GM23338 (cell line): Measurements from ENCODE around the gene PDLIM5.

Experiments used
- CREB1 ChIP-seq: fragments of 250-450 bp; sonication (Bioruptor Pico); IDR thresholded peaks from 2 replicates; pipeline ENCODE4 v1.5.0; 2020; ENCODE audit warnings: low read depth, mild to moderate bottlenecking, moderate library complexity
- EZH2 ChIP-seq: fragments of 200-600 bp; sonication (generic); IDR thresholded peaks from one replicate; pipeline ENCODE4 v1.8.0; 2017; ENCODE audit warnings: antibody characterized with exemption, mild to moderate bottlenecking, low read depth; ENCODE audit not compliant: unreplicated experiment
- EZH2phosphoT487 ChIP-seq: fragments of 200-600 bp; sonication (generic); IDR thresholded peaks from one replicate; pipeline ENCODE4 v1.8.1; 2018; ENCODE audit warnings: antibody characterized with exemption; ENCODE audit not compliant: unreplicated experiment
- JUNB ChIP-seq: IDR thresholded peaks from one replicate; pipeline ENCODE4 v1.6.1; 2016; ENCODE audit warnings: antibody characterized with exemption; ENCODE audit not compliant: unreplicated experiment
- NANOG ChIP-seq: IDR thresholded peaks from 2 replicates; pipeline ENCODE4 v1.6.1; 2016; ENCODE audit warnings: antibody characterized with exemption, borderline replicate concordance
- POLR2AphosphoS5 ChIP-seq: IDR thresholded peaks from 2 replicates; pipeline ENCODE4 v1.6.1; 2016; ENCODE audit warnings: antibody characterized with exemption, low read depth
- STAT1 ChIP-seq: IDR thresholded peaks from one replicate; pipeline ENCODE4 v1.6.1; 2016; ENCODE audit warnings: antibody characterized with exemption; ENCODE audit not compliant: unreplicated experiment
- ZNF114 ChIP-seq: fragments of 250-450 bp; sonication (Bioruptor Pico); IDR thresholded peaks from 2 replicates; pipeline ENCODE4 v1.5.0; 2020; ENCODE audit warnings: mild to moderate bottlenecking, moderate library complexity
- TF ChIP-seq, protein P1 (sequence below), 2 experiments: fragments of 200-600 bp in 1 of 2; sonication (generic) in 1 of 2; conservative IDR thresholded peaks; 2 replicates each; pipeline versions ENCODE4 v1.5.1 to v1.6.1; 2016 to 2017; ENCODE audit warnings: antibody characterized with exemption in 2 of 2, low read depth in 2 of 2, mild to moderate bottlenecking in 2 of 2, moderate library complexity in 1 of 2
- TF ChIP-seq, protein P2 (sequence below): IDR thresholded peaks from one replicate; pipeline ENCODE4 v1.6.1; 2018; ENCODE audit warnings: antibody characterized with exemption; ENCODE audit not compliant: unreplicated experiment
- TF ChIP-seq, protein P3 (sequence below): IDR thresholded peaks from 2 replicates; pipeline ENCODE4 v1.6.1; 2016; ENCODE audit warnings: antibody characterized with exemption

DNA sequence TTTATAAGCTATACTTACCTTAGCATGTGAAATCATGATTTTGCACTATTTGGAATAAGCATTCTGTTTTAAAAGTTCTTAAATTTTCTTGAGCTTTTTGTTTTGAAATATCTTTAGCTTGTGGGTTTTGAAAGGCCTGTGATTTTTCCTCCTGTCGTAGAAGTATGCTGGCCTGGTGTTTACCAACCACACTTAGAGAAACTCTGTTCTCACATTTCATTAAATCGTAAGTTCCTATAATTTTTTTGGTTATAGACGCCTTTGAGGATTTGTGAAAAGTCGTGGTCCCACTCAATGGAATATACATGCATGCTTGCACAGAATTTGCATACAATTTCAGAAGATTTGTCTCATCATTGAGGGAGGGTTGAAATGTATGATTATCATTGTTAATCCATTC, 63.6 kb downstream of the PDLIM5 start:
- TF ChIP-seq, protein P1, sequence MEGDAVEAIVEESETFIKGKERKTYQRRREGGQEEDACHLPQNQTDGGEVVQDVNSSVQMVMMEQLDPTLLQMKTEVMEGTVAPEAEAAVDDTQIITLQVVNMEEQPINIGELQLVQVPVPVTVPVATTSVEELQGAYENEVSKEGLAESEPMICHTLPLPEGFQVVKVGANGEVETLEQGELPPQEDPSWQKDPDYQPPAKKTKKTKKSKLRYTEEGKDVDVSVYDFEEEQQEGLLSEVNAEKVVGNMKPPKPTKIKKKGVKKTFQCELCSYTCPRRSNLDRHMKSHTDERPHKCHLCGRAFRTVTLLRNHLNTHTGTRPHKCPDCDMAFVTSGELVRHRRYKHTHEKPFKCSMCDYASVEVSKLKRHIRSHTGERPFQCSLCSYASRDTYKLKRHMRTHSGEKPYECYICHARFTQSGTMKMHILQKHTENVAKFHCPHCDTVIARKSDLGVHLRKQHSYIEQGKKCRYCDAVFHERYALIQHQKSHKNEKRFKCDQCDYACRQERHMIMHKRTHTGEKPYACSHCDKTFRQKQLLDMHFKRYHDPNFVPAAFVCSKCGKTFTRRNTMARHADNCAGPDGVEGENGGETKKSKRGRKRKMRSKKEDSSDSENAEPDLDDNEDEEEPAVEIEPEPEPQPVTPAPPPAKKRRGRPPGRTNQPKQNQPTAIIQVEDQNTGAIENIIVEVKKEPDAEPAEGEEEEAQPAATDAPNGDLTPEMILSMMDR (conservative IDR thresholded peaks at IDR 0.05; ENCODE audit: low read depth in 2 of 2), result no peak
- TF ChIP-seq EZH2, result no peak
- TF ChIP-seq EZH2phosphoT487, result no peak
- TF ChIP-seq ZNF114 (CRISPR knock-in tag), result no peak
- no peak for TF ChIP-seq NANOG
- TF ChIP-seq STAT1, result no peak
- TF ChIP-seq, protein P2, sequence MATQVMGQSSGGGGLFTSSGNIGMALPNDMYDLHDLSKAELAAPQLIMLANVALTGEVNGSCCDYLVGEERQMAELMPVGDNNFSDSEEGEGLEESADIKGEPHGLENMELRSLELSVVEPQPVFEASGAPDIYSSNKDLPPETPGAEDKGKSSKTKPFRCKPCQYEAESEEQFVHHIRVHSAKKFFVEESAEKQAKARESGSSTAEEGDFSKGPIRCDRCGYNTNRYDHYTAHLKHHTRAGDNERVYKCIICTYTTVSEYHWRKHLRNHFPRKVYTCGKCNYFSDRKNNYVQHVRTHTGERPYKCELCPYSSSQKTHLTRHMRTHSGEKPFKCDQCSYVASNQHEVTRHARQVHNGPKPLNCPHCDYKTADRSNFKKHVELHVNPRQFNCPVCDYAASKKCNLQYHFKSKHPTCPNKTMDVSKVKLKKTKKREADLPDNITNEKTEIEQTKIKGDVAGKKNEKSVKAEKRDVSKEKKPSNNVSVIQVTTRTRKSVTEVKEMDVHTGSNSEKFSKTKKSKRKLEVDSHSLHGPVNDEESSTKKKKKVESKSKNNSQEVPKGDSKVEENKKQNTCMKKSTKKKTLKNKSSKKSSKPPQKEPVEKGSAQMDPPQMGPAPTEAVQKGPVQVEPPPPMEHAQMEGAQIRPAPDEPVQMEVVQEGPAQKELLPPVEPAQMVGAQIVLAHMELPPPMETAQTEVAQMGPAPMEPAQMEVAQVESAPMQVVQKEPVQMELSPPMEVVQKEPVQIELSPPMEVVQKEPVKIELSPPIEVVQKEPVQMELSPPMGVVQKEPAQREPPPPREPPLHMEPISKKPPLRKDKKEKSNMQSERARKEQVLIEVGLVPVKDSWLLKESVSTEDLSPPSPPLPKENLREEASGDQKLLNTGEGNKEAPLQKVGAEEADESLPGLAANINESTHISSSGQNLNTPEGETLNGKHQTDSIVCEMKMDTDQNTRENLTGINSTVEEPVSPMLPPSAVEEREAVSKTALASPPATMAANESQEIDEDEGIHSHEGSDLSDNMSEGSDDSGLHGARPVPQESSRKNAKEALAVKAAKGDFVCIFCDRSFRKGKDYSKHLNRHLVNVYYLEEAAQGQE, result no peak
- TF ChIP-seq JUNB, result no peak
- no peak for TF ChIP-seq POLR2AphosphoS5
- TF ChIP-seq, protein P3, sequence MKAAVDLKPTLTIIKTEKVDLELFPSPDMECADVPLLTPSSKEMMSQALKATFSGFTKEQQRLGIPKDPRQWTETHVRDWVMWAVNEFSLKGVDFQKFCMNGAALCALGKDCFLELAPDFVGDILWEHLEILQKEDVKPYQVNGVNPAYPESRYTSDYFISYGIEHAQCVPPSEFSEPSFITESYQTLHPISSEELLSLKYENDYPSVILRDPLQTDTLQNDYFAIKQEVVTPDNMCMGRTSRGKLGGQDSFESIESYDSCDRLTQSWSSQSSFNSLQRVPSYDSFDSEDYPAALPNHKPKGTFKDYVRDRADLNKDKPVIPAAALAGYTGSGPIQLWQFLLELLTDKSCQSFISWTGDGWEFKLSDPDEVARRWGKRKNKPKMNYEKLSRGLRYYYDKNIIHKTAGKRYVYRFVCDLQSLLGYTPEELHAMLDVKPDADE, result no peak
- no peak for TF ChIP-seq CREB1
